ENCODE data around the gene FAM193B. TPM values are rescaled to one million over a fixed set of nuclear protein-coding genes. Genes with fewer than 3 reads are reported as not detected.
"Not testable (repeated sequence)": the region's sequence is repeated elsewhere in the genome, so short reads cannot be mapped to it uniquely, and the experiment has no call there.

FAM193B gene
- total RNA-seq, 1 experiment from 2014 or later = 70.2 TPM

- DNase-seq = no peak
- Histone ChIP-seq H3K36me3 (replicated peaks; ENCODE audit: control insufficient read depth, insufficient read depth, low read length) (peaks cover 27% of the 10 kb centered on the region), H3K4me3 (ENCODE audit: insufficient read depth, low read depth, low read length) (no peak overlapping the region), H3K27me3 (ENCODE audit: control insufficient read depth, insufficient read depth, low read length) (no peaks in the 10 kb centered on the region; the same call in 1 of the 2 replicates)
These were observed 39.1 kb upstream of the FAM193B start for GRCh38 chr5:177593511-177593910.

GRCh38 chr5:177592905-177593304 is 38.5 kb upstream of the FAM193B start:
- no peak for DNase-seq
- Histone ChIP-seq H3K36me3 (replicated peaks; ENCODE audit: control insufficient read depth, insufficient read depth, low read length) (peaks cover 27% of the 10 kb centered on the region), H3K27me3 (ENCODE audit: control insufficient read depth, insufficient read depth, low read length) (no peaks in the 10 kb centered on the region; the same call in 1 of the 2 replicates), H3K4me3 (ENCODE audit: insufficient read depth, low read depth, low read length) (peak overlapping the region; percentile 92)

- H3K27me3 ChIP-seq (ENCODE audit: control insufficient read depth, insufficient read depth, low read length) = no peaks in the 10 kb centered on the region; the same call in 1 of the 2 replicates
- peak within 1 kb of the TSS; percentile 92 for H3K4me3 ChIP-seq (ENCODE audit: insufficient read depth, low read depth, low read length)
- H3K36me3 ChIP-seq (replicated peaks; ENCODE audit: control insufficient read depth, insufficient read depth, low read length) = peaks cover 27% of the 10 kb centered on the region
- DNase-seq = peak; percentile 96
These were observed 37.9 kb upstream of the FAM193B start, which contains the start of gene TMED9 for GRCh38 chr5:177592010-177592834. TSS of gene TMED9 (plus strand) at chr5:177592203. CDS start at chr5:177592215, 12 bp downstream.

GRCh38 chr5:177591690-177592009 is 37.3 kb upstream of the FAM193B start:
- peak overlapping the region; percentile 34 for H3K4me3 ChIP-seq (ENCODE audit: insufficient read depth, low read depth, low read length)

GRCh38 chr5:177590406-177590805 is 36.0 kb upstream of the FAM193B start:
- Histone ChIP-seq H3K4me3 (ENCODE audit: insufficient read depth, low read depth, low read length) (no peak overlapping the region), H3K27me3 (ENCODE audit: control insufficient read depth, insufficient read depth, low read length) (peaks cover under 1% of the 10 kb centered on the region; the same call in 1 of the 2 replicates), H3K36me3 (replicated peaks; ENCODE audit: control insufficient read depth, insufficient read depth, low read length) (peaks cover 21% of the 10 kb centered on the region)
- no peak for DNase-seq

More at GRCh38 chr5:177591690-177592009, 37.3 kb upstream of the FAM193B start:
- Histone ChIP-seq H3K36me3 (replicated peaks; ENCODE audit: control insufficient read depth, insufficient read depth, low read length) (peaks cover 27% of the 10 kb centered on the region), H3K27me3 (ENCODE audit: control insufficient read depth, insufficient read depth, low read length) (no peaks in the 10 kb centered on the region; the same call in 1 of the 2 replicates)
- DNase-seq = no peak

GRCh38 chr5:177588413-177588909 is 34.1 kb upstream of the FAM193B start:
- Histone ChIP-seq H3K27me3 (ENCODE audit: control insufficient read depth, insufficient read depth, low read length) (peaks cover 8% of the 10 kb centered on the region; the same call in 1 of the 2 replicates), H3K4me3 (ENCODE audit: insufficient read depth, low read depth, low read length) (no peak overlapping the region), H3K36me3 (replicated peaks; ENCODE audit: control insufficient read depth, insufficient read depth, low read length) (peaks cover 3% of the 10 kb centered on the region)
- no peak for DNase-seq

GRCh38 chr5:177578316-177578715 is 24.0 kb upstream of the FAM193B start:
- Histone ChIP-seq H3K36me3 (replicated peaks; ENCODE audit: control insufficient read depth, insufficient read depth, low read length) (no peaks in the 10 kb centered on the region), H3K4me3 (ENCODE audit: insufficient read depth, low read depth, low read length) (no peak overlapping the region), H3K27me3 (ENCODE audit: control insufficient read depth, insufficient read depth, low read length) (peaks cover 2% of the 10 kb centered on the region)
- DNase-seq = no peak

GRCh38 chr5:177576169-177576568 is 21.8 kb upstream of the FAM193B start:
- H3K36me3 ChIP-seq (replicated peaks; ENCODE audit: control insufficient read depth, insufficient read depth, low read length) = no peaks in the 10 kb centered on the region
- no peak overlapping the region for H3K4me3 ChIP-seq (ENCODE audit: insufficient read depth, low read depth, low read length)
- H3K27me3 ChIP-seq (ENCODE audit: control insufficient read depth, insufficient read depth, low read length) = peaks cover 2% of the 10 kb centered on the region
- DNase-seq = no peak

- no peak overlapping the region for H3K4me3 ChIP-seq (ENCODE audit: insufficient read depth, low read depth, low read length)
- H3K27me3 ChIP-seq (ENCODE audit: control insufficient read depth, insufficient read depth, low read length) = peaks cover 2% of the 10 kb centered on the region
- no peak for DNase-seq
- no peaks in the 10 kb centered on the region for H3K36me3 ChIP-seq (replicated peaks; ENCODE audit: control insufficient read depth, insufficient read depth, low read length)
These were observed 21.1 kb upstream of the FAM193B start for GRCh38 chr5:177575488-177575887.

- Histone ChIP-seq H3K27me3 (ENCODE audit: control insufficient read depth, insufficient read depth, low read length) (no peaks in the 10 kb centered on the region; the same call in 1 of the 2 replicates), H3K36me3 (replicated peaks; ENCODE audit: control insufficient read depth, insufficient read depth, low read length) (no peaks in the 10 kb centered on the region), H3K4me3 (ENCODE audit: insufficient read depth, low read depth, low read length) (no peak overlapping the region)
- DNase-seq = no peak
These were observed 15.5 kb upstream of the FAM193B start for GRCh38 chr5:177569894-177570293.

GRCh38 chr5:177568326-177568725 is 14.0 kb upstream of the FAM193B start:
- Histone ChIP-seq H3K27me3 (ENCODE audit: control insufficient read depth, insufficient read depth, low read length) (no peaks in the 10 kb centered on the region; the same call in 1 of the 2 replicates), H3K36me3 (replicated peaks; ENCODE audit: control insufficient read depth, insufficient read depth, low read length) (no peaks in the 10 kb centered on the region), H3K4me3 (ENCODE audit: insufficient read depth, low read depth, low read length) (no peak overlapping the region)
- DNase-seq = no peak

- no peak for DNase-seq
- no peaks in the 10 kb centered on the region for H3K36me3 ChIP-seq (replicated peaks; ENCODE audit: control insufficient read depth, insufficient read depth, low read length)
- H3K27me3 ChIP-seq (ENCODE audit: control insufficient read depth, insufficient read depth, low read length) = no peaks in the 10 kb centered on the region; the same call in 1 of the 2 replicates
- H3K4me3 ChIP-seq (ENCODE audit: insufficient read depth, low read depth, low read length) = no peak overlapping the region
These were observed 10.7 kb upstream of the FAM193B start for GRCh38 chr5:177565046-177565445.

- H3K36me3 ChIP-seq (replicated peaks; ENCODE audit: control insufficient read depth, insufficient read depth, low read length); H3K4me3 ChIP-seq (ENCODE audit: insufficient read depth, low read depth, low read length); H3K27me3 ChIP-seq (ENCODE audit: control insufficient read depth, insufficient read depth, low read length); DNase-seq: not testable (repeated sequence)
These were observed 5.1 kb upstream of the FAM193B start for GRCh38 chr5:177559446-177559941.

- H3K4me3 ChIP-seq (ENCODE audit: insufficient read depth, low read depth, low read length) = no peak overlapping the region
- H3K27me3 ChIP-seq (ENCODE audit: control insufficient read depth, insufficient read depth, low read length) = no peaks in the 10 kb centered on the region
- no peak for DNase-seq
- H3K36me3 ChIP-seq (replicated peaks; ENCODE audit: control insufficient read depth, insufficient read depth, low read length) = peaks cover 2% of the 10 kb centered on the region; the same call in 1 of the 2 replicates
These were observed 3.4 kb upstream of the FAM193B start for GRCh38 chr5:177557796-177558195.

Data from H7 (cell line).